B cell (primary cell): ENCODE measurements around the gene FBXO15.

Experiments
- CTCF ChIP-seq: fragments of 200-600 bp; IDR thresholded peaks from one replicate; pipeline ENCODE4 v1.8.0; 2022; ENCODE audit warnings: antibody characterized with exemption, mild to moderate bottlenecking
- EZH2 ChIP-seq: IDR thresholded peaks from 2 replicates; pipeline ENCODE4 v1.6.1; 2012; ENCODE audit warnings: borderline replicate concordance, low read depth, mild to moderate bottlenecking, moderate library complexity, low read length; ENCODE audit not compliant: insufficient read depth, poor library complexity, severe bottlenecking

- no peak for TF ChIP-seq CTCF
- TF ChIP-seq EZH2 = no peak
Measured at GRCh38 chr18:74183130-74183529, 35.5 kb upstream of the FBXO15 start.
